HG02885 (cell line): ENCODE data around the gene FEZF2.

Experiments
- ATAC-seq: cut with Tn5 transposase; IDR thresholded peaks from one replicate; pipeline ENCODE4 v1.9.1; 2021; ENCODE audit warnings: mild to moderate bottlenecking; ENCODE audit not compliant: unreplicated experiment, poor library complexity

FEZF2 gene

DNA sequence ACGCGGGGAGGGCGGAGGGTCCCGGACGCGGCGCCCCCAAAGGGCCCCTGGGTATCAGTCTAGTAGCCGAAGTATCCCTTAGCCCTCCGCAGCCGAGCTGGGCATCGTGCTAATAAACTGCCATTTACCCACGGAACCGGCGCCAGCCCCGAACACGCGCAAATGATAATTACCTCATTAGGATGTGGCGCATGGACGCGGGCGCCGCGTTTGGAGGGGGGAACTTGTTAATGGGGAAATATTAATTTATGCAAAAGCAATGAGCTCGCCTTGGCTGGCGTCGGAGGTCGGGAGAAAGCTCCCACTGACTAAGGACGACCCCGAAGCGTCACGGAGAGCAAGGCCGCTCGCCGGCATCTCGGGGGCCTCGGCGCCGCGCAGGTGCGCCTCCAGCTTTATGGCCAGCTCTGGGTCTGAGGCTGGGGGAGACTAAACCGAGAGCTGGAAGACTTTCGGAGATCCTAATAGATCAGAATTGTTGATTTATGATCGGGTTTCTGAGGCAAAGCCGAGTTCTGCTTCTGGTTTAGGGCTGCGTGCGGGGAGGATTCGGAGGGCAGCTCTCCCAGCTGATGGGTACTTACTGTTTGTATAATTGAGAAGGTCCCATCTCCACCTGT is 474 bp upstream of the FEZF2 start:
- ATAC-seq, result no peak

DNA sequence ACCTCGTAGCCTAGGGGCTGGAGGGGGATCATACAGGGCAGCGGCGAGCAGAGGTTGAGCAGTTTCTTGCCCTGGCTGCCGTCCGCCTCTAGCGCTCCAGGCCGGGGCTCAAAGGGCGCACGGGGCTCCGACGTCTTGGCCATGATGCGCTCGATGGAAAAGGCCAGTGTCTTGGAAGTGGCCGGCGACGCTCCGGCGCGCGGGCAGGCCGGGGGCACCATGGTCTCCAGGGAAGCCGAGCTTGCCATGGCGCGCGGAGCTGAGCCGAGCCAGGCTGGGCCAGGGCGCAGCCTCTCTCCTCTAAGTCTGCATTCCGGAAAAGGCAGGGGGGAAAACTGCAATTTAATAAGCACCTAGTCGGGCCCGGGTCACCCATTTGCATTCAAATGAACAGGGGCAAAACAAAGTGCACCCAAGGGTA is 719 bp downstream of the FEZF2 start:
- no peak for ATAC-seq

DNA sequence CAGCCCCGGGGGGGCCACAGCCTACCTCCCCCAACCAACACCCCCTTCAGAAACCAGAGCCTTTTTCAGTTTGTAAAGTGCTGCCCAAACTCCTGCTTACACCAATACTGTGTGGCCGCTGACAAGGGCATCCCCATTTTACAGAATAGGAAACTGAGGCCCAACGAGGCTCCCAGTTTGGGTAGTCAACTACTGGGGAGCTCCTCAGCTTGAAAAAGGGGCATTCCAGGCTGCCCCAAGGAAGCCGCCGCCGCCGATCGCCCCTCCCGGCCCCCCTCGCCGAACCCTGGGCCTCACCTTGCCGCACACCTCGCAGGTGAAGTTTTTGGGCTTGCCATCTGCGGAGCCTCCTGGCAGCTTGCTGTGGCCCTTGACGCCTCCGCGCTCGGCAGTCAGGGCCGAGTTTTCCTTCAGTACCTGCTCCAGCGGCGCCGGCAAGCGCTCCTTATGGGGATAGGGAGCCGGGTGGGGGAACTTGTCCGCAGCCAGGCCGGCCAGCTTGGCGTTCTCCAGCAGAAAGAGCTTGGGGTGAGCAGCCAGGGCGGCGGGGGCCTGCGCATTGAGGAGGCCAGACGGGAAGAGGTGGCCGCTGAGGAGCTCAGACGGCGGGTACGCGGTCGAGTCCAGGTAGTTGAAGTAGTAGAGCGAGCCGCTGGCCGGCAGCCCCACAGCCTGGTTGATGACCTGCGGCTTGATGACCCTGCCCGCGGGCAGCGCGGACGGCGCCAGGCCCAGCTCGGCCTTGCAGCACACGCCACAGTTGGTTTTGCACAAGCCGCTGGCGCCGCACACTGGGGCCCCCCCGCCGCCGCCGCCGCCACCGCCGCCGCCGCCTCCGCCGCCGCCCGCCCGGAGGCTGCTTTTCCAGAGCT is 1.4 kb downstream of the FEZF2 start:
- no peak for ATAC-seq

DNA sequence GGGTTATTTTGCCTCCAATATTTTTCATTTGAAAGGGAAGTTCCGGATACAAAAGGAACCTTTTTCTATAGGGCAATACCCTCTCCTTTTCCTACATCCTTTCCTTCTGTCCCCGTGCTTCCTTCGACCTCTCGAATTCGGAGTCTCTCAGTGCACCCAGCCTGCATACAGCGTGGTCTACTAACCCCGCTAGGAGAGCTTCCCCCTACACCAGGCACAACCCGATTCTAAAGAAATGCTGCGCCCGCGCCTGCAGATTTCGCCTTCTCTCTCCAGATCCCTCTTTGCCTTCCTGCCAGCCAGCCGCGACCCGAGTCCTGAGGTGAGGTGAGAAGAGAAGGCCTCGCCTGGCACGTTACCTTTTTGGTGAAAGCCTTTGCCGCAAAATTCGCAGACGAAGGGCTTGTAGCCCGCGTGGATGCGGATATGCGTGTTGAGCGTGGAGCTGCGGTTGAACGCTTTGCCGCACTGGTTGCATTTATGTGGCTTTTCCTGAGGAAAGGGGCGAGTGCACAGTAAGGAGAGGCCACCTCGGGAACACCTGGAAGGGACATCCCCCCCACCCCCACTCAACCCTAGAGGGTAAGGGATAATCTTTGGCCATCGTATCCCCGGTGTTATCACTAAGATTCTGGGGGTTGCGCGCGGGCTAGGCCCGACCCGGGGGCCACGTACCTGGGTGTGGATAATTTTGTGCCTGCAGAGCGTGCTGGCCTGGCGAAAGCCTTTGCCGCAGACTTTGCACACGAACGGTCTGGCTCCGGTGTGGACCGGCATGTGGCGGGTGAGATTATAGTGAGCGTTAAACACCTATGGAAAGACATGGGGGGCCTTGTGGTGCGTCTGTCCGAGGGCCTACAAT is 2.3 kb downstream of the FEZF2 start:
- ATAC-seq, result no peak

DNA sequence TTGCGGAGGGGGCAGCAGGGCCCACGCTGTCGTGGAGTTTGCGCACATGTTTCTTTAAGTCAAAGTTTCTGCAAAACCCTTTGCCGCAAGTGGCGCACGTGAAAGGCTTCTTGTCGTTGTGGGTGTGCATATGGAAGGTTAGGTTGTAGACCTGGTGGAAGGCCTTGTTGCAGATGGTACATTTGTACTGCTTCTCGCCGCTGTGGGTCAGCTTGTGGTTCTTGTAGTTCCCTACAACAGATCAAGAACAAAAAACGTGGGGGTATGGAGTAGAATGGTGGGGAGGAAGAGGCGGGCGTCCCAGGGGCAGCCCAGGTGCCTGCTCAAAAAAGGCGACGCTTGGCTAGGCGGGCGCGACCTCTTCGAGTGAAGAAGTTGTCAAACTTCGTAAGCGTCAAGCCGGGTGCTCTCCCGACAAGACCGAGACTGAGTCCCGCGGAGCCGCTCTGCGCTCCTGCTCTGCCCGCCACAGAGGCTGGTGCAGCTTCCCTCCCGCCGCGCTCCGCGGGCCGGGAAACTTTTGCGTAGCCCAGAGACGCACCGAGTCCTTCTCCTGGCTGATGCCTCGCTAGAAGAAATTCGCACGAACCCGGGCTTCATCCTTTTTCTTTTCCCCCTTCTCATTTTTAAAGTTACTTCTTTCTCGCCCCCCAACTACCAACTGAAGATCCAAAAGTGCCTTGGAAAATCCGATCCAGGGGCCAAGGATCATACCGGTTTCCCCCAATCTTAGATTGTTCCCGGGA is 3.1 kb downstream of the FEZF2 start:
- no peak for ATAC-seq

GRCh38 chr3:62369476-62369743 is 3.9 kb downstream of the FEZF2 start:
- ATAC-seq, result no peak

DNA sequence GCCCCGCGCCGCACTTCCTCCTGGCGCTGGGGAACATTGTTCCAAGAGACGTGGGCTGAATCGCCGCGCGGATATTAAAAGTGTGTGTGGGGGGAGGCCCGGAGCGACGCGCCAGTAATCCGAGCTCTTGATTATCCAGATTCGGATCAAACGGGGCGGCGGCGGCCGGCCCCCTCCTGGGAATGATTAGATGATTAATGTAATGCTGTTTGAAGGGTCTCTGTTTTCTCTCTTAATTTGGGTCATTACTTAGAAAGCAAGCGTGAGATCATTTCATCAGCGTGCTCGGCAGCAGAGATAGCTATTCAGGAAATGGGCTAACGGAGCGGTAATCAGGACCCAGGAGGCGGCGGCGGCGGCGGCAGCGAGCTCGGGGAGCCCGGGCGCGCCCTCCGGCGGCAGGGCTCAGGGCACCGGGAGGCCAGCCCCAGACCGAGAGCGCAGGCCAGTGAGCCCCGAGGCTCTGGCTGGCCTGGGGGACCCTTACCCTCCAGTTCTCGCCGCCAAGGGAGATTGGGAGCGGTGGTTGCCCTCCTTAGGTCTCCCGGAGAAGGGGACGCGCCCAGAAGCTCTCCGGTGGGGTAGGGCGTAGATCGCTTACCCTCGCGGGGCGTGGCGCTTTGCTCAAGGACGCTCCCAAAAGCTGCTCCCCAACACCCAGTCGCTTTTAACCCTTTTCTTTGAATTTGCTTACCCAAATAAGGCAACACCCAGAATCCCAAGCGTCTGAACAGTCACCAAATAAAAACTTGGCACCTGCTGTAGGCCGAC is 4.5 kb downstream of the FEZF2 start:
- ATAC-seq, result no peak

DNA sequence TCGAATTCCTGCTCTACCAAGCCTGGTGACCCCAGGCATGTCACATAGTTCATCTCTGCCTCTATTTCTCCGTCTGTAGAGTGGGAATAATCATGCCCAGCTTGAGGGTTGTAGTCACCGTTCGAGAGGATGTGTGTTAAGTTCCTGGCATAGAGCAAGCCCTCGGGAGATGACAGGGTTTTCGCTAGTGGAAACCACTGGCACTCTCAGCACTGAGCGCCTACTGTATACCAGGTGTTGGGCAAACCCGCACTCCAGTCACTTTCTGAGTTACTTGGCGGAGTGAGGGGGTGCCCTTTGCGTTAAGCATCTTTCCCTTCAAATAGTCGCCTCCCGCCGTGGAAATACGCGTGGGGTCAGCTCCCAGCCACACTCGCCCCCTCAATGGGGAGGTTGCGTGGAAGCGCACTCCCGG is 5.1 kb downstream of the FEZF2 start:
- no peak for ATAC-seq

GRCh38 chr3:62367763-62368195 is 5.6 kb downstream of the FEZF2 start:
- no peak for ATAC-seq

DNA sequence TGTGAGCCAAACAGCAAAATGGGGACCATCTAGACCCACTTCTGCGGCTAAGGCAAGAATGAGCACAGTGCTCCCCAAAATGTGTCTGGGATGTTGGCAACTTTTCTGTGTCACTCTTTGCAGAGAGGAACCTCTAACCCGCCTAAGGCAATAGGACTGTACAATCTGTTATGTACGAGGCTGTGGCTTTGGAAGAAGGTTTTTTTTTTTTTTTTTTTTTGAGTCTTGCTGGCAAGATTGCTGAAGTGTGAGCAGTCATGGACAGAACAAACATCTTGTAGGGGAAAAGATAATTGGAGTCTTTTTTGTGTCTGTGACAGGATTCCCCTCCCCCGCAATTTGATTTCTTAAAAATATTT is 7.2 kb downstream of the FEZF2 start:
- no peak for ATAC-seq

- no peak for ATAC-seq
Observed at GRCh38 chr3:62365391-62366125, 7.8 kb downstream of the FEZF2 start.

DNA sequence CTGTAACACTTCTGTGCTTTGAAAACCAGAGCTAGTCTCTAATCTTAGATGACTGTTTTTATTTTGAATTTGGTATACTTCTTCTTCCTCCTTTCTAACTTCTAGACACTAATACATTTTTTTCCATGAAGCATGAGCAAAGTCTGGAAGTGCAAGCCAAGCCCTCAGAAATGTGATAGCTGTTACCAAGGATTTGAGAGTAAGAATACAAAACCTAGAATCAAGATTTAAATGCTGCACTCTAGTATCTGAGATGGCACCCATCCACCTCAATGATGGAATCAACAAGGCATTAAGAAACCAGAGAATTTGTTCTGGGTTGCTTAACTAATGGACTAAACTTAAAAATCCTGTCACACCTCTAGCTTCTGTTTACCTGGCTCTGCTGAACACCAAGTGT is 9.2 kb downstream of the FEZF2 start:
- ATAC-seq, result no peak

- ATAC-seq, result no peak
Observed at GRCh38 chr3:62363275-62363674, 10.1 kb downstream of the FEZF2 start.

- no peak for ATAC-seq
Observed at GRCh38 chr3:62361824-62362223, 11.5 kb downstream of the FEZF2 start.

GRCh38 chr3:62361261-62361660 is 12.1 kb downstream of the FEZF2 start:
- no peak for ATAC-seq

GRCh38 chr3:62359531-62359930 is 13.8 kb downstream of the FEZF2 start:
- no peak for ATAC-seq

GRCh38 chr3:62356356-62356755 is 17.0 kb downstream of the FEZF2 start:
- no peak for ATAC-seq

DNA sequence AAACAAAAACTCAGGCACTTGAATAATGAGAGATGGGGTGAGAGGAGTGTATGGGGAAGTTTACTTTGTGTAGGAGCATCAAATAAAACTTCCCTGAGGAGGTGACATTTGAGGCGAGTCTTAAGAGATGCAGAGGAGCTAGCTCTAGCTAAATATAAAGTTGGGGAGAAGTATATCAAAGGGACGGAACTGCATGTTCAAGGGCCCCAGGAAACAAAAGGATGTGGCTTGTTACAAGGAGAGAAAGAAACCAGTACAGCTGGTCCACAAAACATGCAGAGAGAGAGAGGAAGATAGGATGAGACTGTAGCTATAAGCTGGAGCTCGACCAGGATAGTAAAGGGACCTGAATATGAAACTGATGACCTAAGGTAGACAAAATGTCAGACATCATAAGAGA is 17.6 kb downstream of the FEZF2 start:
- no peak for ATAC-seq

DNA sequence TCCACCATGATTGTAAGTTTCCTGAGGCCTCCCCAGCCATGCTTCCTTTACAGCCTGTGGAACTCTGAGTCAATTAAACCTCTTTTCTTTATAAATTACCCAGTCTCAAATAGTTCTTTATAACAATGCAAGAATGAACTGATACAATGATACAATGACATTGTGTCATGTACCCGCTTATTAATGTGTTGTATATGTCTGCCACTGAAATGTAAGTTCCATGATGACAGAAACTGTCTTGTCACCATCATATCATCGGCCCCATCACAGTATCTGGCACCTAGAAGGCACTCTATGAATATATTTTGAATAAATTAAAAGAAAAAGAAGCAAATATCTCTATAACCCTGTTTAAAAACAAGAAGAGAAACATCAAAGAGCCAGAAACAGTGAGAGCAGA is 29.6 kb downstream of the FEZF2 start:
- no peak for ATAC-seq
